ENCODE measurements around the gene FBRSL1. TPM values are rescaled to one million over a fixed set of nuclear protein-coding genes. Genes with fewer than 3 reads are reported as not detected.

The FBRSL1 gene
- total RNA-seq, 3 donors from 2014 or later (not counting 1 experiment from before 2014, with no cell fraction given), result 67.5 to 78.0 (median 76.2) TPM

- TF ChIP-seq CTCF (IDR thresholded peaks at IDR 0.05), result no peak
- Mint-ChIP-seq H3K4me3 (no peak overlapping the region), H3K27ac (peak overlapping the region in 1 of 2 donors; percentile 40), H3K27me3 (ENCODE audit: low read depth in 2 of 2) (no peaks in the 10 kb centered on the region), H3K4me1 (peaks cover 40 to 83% of the 10 kb centered on the region in 2 donors), H3K36me3 (no peaks in the 10 kb centered on the region), H3K9me3 (no peaks in the 10 kb centered on the region)
- ATAC-seq, result no peak
- H3K27ac ChIP-seq (ENCODE audit: low read length), result no peak overlapping the region
- no peak overlapping the region for H3K4me3 ChIP-seq (ENCODE audit: low read length)
- no peak for DNase-seq
- H3K9me3 ChIP-seq (ENCODE audit: control insufficient read depth, insufficient read depth, low read length), result no peaks in the 10 kb centered on the region
- no peaks in the 10 kb centered on the region for H3K27me3 ChIP-seq (ENCODE audit: control insufficient read depth, insufficient read depth, low read length)
- 92% methylated on average over 8 of the region's 8 CpGs for WGBS (ENCODE audit: insufficient coverage)
- no peaks in the 10 kb centered on the region for H3K36me3 ChIP-seq (ENCODE audit: control insufficient read depth, insufficient read depth, low read length)
- peaks cover 90% of the 10 kb centered on the region for H3K4me1 ChIP-seq (ENCODE audit: control insufficient read depth, insufficient read depth, low read length)
- intact Hi-C loops (cut with micrococcal nuclease), result no loop called here
These were observed 12.9 kb downstream of the FBRSL1 start for GRCh38 chr12:132502882-132503193.

- H3K27ac ChIP-seq (ENCODE audit: low read length), result no peak overlapping the region
- no peaks in the 10 kb centered on the region for H3K27me3 ChIP-seq (ENCODE audit: control insufficient read depth, insufficient read depth, low read length)
- no peak for TF ChIP-seq CTCF (IDR thresholded peaks at IDR 0.05)
- no peaks in the 10 kb centered on the region for H3K9me3 ChIP-seq (ENCODE audit: control insufficient read depth, insufficient read depth, low read length)
- H3K27me3 Mint-ChIP-seq (ENCODE audit: low read depth in 2 of 2), result no peaks in the 10 kb centered on the region
- intact Hi-C loops (cut with micrococcal nuclease), result no loop called here
- no peak overlapping the region for H3K4me3 ChIP-seq (ENCODE audit: low read length)
- H3K36me3 ChIP-seq (ENCODE audit: control insufficient read depth, insufficient read depth, low read length), result peaks cover 4% of the 10 kb centered on the region
- peaks cover 40 to 81% of the 10 kb centered on the region in 2 donors for H3K4me1 Mint-ChIP-seq
- ATAC-seq, result no peak
- DNase-seq, result no peak
- H3K27ac Mint-ChIP-seq, result peak overlapping the region in 1 of 2 donors; percentile 18
- H3K4me1 ChIP-seq (ENCODE audit: control insufficient read depth, insufficient read depth, low read length), result peaks cover 83% of the 10 kb centered on the region
- no peaks in the 10 kb centered on the region for H3K9me3 Mint-ChIP-seq
- 83% methylated on average over 5 of the region's 5 CpGs for WGBS (ENCODE audit: insufficient coverage)
- H3K4me3 Mint-ChIP-seq, result peak overlapping the region; percentile 28
- no peaks in the 10 kb centered on the region for H3K36me3 Mint-ChIP-seq
These were observed 13.8 kb downstream of the FBRSL1 start for GRCh38 chr12:132503618-132504204.

GRCh38 chr12:132505105-132505851, 15.3 kb downstream of the FBRSL1 start:
- TF ChIP-seq CTCF (IDR thresholded peaks at IDR 0.05), result no peak
- Mint-ChIP-seq H3K36me3 (no peaks in the 10 kb centered on the region), H3K27ac (peak overlapping the region; percentile 77 to 85), H3K9me3 (no peaks in the 10 kb centered on the region), H3K4me3 (peak overlapping the region; percentile 17), H3K27me3 (ENCODE audit: low read depth in 2 of 2) (no peaks in the 10 kb centered on the region), H3K4me1 (peaks cover 40 to 68% of the 10 kb centered on the region in 2 donors)
- intact Hi-C loops (cut with micrococcal nuclease), result no loop called here
- no peak overlapping the region for H3K4me3 ChIP-seq (ENCODE audit: low read length)
- peaks cover 7% of the 10 kb centered on the region for H3K36me3 ChIP-seq (ENCODE audit: control insufficient read depth, insufficient read depth, low read length)
- 60% methylated on average over 27 of the region's 27 CpGs for WGBS (ENCODE audit: insufficient coverage)
- ATAC-seq, result peak; percentile 17 to 46 (median 19)
- no peak for DNase-seq
- H3K9me3 ChIP-seq (ENCODE audit: control insufficient read depth, insufficient read depth, low read length), result no peaks in the 10 kb centered on the region
- no peak overlapping the region for H3K27ac ChIP-seq (ENCODE audit: low read length)
- H3K4me1 ChIP-seq (ENCODE audit: control insufficient read depth, insufficient read depth, low read length), result peaks cover 71% of the 10 kb centered on the region
- H3K27me3 ChIP-seq (ENCODE audit: control insufficient read depth, insufficient read depth, low read length), result no peaks in the 10 kb centered on the region

All from natural killer cell (primary cell).